Transverse colon (tissue), 4 donors: ENCODE data around the gene WWC1.

ENCODE experiments used
- EP300 ChIP-seq: sonication (generic); formaldehyde crosslinking; IDR thresholded peaks from one replicate; pipeline ENCODE4 v1.6.1; 2017; ENCODE audit warnings: antibody characterized with exemption, low read depth
- POLR2AphosphoS5 ChIP-seq, 3 donors: sonication (generic); formaldehyde crosslinking; IDR thresholded peaks; one replicate each; pipeline ENCODE4 v1.6.1; 2016; ENCODE audit warnings: antibody characterized with exemption in 3 of 3
- TF ChIP-seq, protein P1 (sequence below), 5 experiments: fragments of 200-600 bp in 3 of 5; fragments of 450-650 bp in 2 of 5; sonication (generic) in 3 of 5; IDR thresholded peaks; 1 replicate in 2 of 5; 2 replicates in 3 of 5; pipeline ENCODE4 v1.5.1; 2016 to 2017; ENCODE audit warnings: antibody characterized with exemption in 5 of 5, inconsistent platforms in 3 of 5, mild to moderate bottlenecking in 2 of 5, moderate library complexity in 1 of 5

- TF ChIP-seq, protein P1, sequence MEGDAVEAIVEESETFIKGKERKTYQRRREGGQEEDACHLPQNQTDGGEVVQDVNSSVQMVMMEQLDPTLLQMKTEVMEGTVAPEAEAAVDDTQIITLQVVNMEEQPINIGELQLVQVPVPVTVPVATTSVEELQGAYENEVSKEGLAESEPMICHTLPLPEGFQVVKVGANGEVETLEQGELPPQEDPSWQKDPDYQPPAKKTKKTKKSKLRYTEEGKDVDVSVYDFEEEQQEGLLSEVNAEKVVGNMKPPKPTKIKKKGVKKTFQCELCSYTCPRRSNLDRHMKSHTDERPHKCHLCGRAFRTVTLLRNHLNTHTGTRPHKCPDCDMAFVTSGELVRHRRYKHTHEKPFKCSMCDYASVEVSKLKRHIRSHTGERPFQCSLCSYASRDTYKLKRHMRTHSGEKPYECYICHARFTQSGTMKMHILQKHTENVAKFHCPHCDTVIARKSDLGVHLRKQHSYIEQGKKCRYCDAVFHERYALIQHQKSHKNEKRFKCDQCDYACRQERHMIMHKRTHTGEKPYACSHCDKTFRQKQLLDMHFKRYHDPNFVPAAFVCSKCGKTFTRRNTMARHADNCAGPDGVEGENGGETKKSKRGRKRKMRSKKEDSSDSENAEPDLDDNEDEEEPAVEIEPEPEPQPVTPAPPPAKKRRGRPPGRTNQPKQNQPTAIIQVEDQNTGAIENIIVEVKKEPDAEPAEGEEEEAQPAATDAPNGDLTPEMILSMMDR (IDR thresholded peaks at IDR 0.05), result no peak
- no peak for TF ChIP-seq EP300
- TF ChIP-seq POLR2AphosphoS5 (IDR thresholded peaks at IDR 0.05), result no peak
These were observed 202.7 kb downstream of the WWC1 start for GRCh38 chr5:168494057-168494555.
